ENCODE measurements around the gene PCBP2.

GRCh38 chr12:53461591-53461990 lies 9.7 kb downstream of the PCBP2 start:
- TF ChIP-seq TAF1 (IDR thresholded peaks at IDR 0.05; ENCODE audit: borderline replicate concordance, insufficient read depth, low read length) (no peak), POLR2AphosphoS5 (IDR thresholded peaks at IDR 0.05; ENCODE audit: low read depth, low read length) (no peak), SIN3A (IDR thresholded peaks at IDR 0.05; ENCODE audit: borderline replicate concordance, insufficient read depth, low read length) (no peak), REST (IDR thresholded peaks at IDR 0.05; ENCODE audit: insufficient read depth in 1 of 2, low read depth in 2 of 2, low read length in 2 of 2) (no peak)
